HEK293T (cell line): ENCODE data around the gene LRSAM1.

Source experiments
- CTCF ChIA-PET: fragments of 350-600 bp; formaldehyde crosslinking; extraction: SDS; loops from one replicate; lab custom pipeline; 2021; ENCODE audit warnings: antibody characterized with exemption, inconsistent platforms; lab: Yijun Ruan, JAX
- POLR2A ChIA-PET: fragments of 350-600 bp; formaldehyde crosslinking; extraction: SDS; loops from one replicate; lab custom pipeline; 2020; ENCODE audit warnings: antibody characterized with exemption, inconsistent platforms; lab: Yijun Ruan, JAX
- DNase-seq: peaks from one replicate; pipeline ENCODE4 v3.0.0; 2012; ENCODE audit warnings: mixed read lengths; ENCODE audit errors: extremely low spot score
- ARNT ChIP-seq: fragments of 450-650 bp; IDR thresholded peaks from 2 replicates; pipeline ENCODE4 v1.6.1; 2017; ENCODE audit warnings: mild to moderate bottlenecking
- BHLHE40 ChIP-seq: fragments of 450-650 bp; IDR thresholded peaks from 2 replicates; pipeline ENCODE4 v1.6.1; 2016; ENCODE audit warnings: mild to moderate bottlenecking, moderate library complexity, borderline replicate concordance
- CTBP1 ChIP-seq: fragments of 450-650 bp; IDR thresholded peaks from 2 replicates; pipeline ENCODE4 v1.6.1; 2016; ENCODE audit warnings: borderline replicate concordance
- ELF4 ChIP-seq: fragments of 450-650 bp; IDR thresholded peaks from 2 replicates; pipeline ENCODE4 v1.6.1; 2017; ENCODE audit warnings: antibody characterized with exemption
- FOXA1 ChIP-seq: fragments of 450-650 bp; IDR thresholded peaks from 2 replicates; pipeline ENCODE4 v1.6.1; 2016; ENCODE audit warnings: mild to moderate bottlenecking
- FOXK2 ChIP-seq: fragments of 450-650 bp; IDR thresholded peaks from 2 replicates; pipeline ENCODE4 v1.6.1; 2016; ENCODE audit warnings: mild to moderate bottlenecking
- FOXM1 ChIP-seq: fragments of 450-650 bp; IDR thresholded peaks from 2 replicates; pipeline ENCODE4 v1.6.1; 2017; ENCODE audit warnings: mild to moderate bottlenecking, borderline replicate concordance
- HDGF ChIP-seq: fragments of 450-650 bp; IDR thresholded peaks from 2 replicates; pipeline ENCODE4 v1.6.1; 2017; ENCODE audit warnings: antibody characterized with exemption, borderline replicate concordance
- L3MBTL2 ChIP-seq: fragments of 450-650 bp; conservative IDR thresholded peaks from 2 replicates; pipeline ENCODE4 v1.6.1; 2016; ENCODE audit warnings: mild to moderate bottlenecking
- LEF1 ChIP-seq: fragments of 450-650 bp; IDR thresholded peaks from 2 replicates; pipeline ENCODE4 v1.6.1; 2017; ENCODE audit warnings: mild to moderate bottlenecking, borderline replicate concordance
- NFRKB ChIP-seq: fragments of 450-650 bp; IDR thresholded peaks from 2 replicates; pipeline ENCODE4 v1.6.1; 2016; ENCODE audit warnings: mild to moderate bottlenecking, moderate library complexity
- PKNOX1 ChIP-seq: fragments of 450-650 bp; IDR thresholded peaks from 2 replicates; pipeline ENCODE4 v1.6.1; 2016
- SP1 ChIP-seq: fragments of 450-650 bp; IDR thresholded peaks from 2 replicates; pipeline ENCODE4 v1.6.1; 2017
- SUZ12 ChIP-seq: fragments of 450-650 bp; IDR thresholded peaks from 2 replicates; pipeline ENCODE4 v1.6.1; 2016; ENCODE audit warnings: mild to moderate bottlenecking
- TARDBP ChIP-seq: fragments of 450-650 bp; IDR thresholded peaks from 2 replicates; pipeline ENCODE4 v1.6.1; 2016
- ZNF384 ChIP-seq: fragments of 450-650 bp; IDR thresholded peaks from 2 replicates; pipeline ENCODE4 v1.6.1; 2016

LRSAM1 gene

DNA sequence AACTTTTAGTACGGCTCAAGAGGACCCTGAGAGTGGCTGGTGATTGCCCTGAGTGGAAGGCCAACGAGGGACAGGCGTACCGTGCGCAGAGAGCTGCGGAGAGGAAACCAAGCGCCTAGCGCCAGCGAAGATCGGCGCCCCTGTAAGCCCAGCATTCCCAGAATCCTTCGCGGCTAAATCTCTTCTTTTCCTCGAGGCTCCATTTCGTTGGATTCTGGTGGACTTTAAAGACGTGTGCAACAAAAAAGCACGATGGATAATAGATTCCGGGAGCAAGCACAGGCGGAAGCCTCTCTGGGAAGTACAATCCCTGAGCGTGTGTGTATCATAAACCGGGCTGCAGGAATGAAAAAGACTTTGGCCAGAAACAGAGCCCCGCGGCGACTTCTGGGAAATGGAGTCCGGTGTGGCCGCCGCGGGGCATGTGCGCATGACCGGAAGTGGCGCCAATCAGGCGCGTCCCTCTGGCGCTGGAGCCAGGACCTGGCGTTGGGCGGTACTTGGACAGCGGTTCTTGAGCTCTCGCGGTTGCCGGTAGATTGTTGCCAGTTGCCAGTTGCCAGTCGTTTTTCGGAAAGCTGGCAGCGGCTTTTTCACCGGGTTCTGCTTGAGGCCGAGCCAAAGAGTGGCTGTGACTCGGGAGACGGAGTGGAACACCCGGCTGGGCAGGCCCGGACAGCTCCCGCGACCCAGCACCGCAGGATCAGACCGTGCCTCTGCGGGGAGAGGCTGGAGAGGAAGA lies 27.2 kb upstream of the LRSAM1 start, which contains the start of gene ZNF79:
Gene ZNF79, plus strand, starts transcription at position 449 of the 742 bp plus-strand sequence. CDS start 406 bp downstream, outside the sequence.
- POLR2A ChIA-PET, result interaction anchor here (0.7 to 2.7 kb wide), 20 partner anchors 8 to 171 kb away, joined by 3 to 18 read pairs (median 4); partner anchors contain the start of genes LRSAM1, RPL12 and SLC2A8
- TF ChIP-seq SP1, result no peak
- TF ChIP-seq ZNF384, result no peak
- no peak for TF ChIP-seq SUZ12
- no peak for TF ChIP-seq TARDBP
- TF ChIP-seq NFRKB, result no peak
- TF ChIP-seq ELF4, result peak; percentile 56
- peak; percentile 83 for TF ChIP-seq L3MBTL2
- TF ChIP-seq FOXA1, result no peak
- CTCF ChIA-PET, result interaction anchor here (0.6 kb wide), 1 partner anchor 25 kb away, joined by 3 read pairs; no protein-coding TSS in a partner anchor
- DNase-seq, result peak; percentile 96

DNA sequence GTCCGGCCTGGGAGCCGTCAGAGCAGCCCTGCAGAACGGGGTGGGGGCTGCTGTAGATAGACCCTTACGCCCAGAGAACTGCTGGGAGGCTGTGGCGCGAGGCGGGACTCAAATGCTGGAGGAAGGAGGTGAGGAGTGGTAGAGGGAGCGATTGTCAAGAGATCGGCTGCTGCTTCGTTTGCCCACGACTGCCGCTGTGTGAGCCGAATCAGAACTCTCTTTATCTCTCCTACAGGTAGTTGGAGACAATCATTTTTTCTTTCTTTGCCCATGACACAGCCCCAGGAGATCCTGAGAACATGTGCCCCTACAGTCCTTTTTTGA lies 26.7 kb upstream of the LRSAM1 start:
- DNase-seq, result no peak
- CTCF ChIA-PET, result no interaction called here

GRCh38 chr9:127426756-127427155 lies 24.6 kb upstream of the LRSAM1 start:
- ChIA-PET CTCF (no interaction called here), POLR2A (no interaction called here)
- TF ChIP-seq L3MBTL2 (no peak), FOXM1 (no peak), PKNOX1 (no peak), SP1 (no peak), TARDBP (no peak), HDGF (no peak), FOXA1 (no peak), BHLHE40 (no peak), SUZ12 (no peak), FOXK2 (no peak), ELF4 (no peak), ARNT (no peak), LEF1 (no peak), ZNF384 (no peak), NFRKB (no peak)
- no peak for DNase-seq

More for the DNA sequence above, 26.7 kb upstream of the LRSAM1 start:
- POLR2A ChIA-PET, result interaction anchor here (1.0 to 2.7 kb wide), 15 partner anchors 7 to 42 kb away, joined by 3 to 18 read pairs (median 5); partner anchors contain the start of genes LRSAM1, RPL12 and SLC2A8
- TF ChIP-seq SP1, result no peak
- no peak for TF ChIP-seq TARDBP
- no peak for TF ChIP-seq ELF4
- TF ChIP-seq L3MBTL2, result no peak
- TF ChIP-seq CTBP1, result no peak
- no peak for TF ChIP-seq SUZ12
- no peak for TF ChIP-seq PKNOX1
- no peak for TF ChIP-seq FOXK2
- no peak for TF ChIP-seq BHLHE40
- no peak for TF ChIP-seq FOXA1
- TF ChIP-seq ARNT, result no peak
- no peak for TF ChIP-seq NFRKB
- TF ChIP-seq LEF1, result no peak
- TF ChIP-seq FOXM1, result no peak
- TF ChIP-seq HDGF, result no peak

- ChIA-PET POLR2A (no interaction called here), CTCF (no interaction called here)
- DNase-seq, result no peak
- TF ChIP-seq ARNT, result no peak
- no peak for TF ChIP-seq BHLHE40
- TF ChIP-seq LEF1, result no peak
- no peak for TF ChIP-seq CTBP1
- TF ChIP-seq SP1, result no peak
- TF ChIP-seq ZNF384, result no peak
- no peak for TF ChIP-seq FOXK2
- no peak for TF ChIP-seq L3MBTL2
- TF ChIP-seq FOXM1, result no peak
- TF ChIP-seq HDGF, result no peak
Measured at GRCh38 chr9:127428348-127428747, 23.0 kb upstream of the LRSAM1 start.

- no peak for DNase-seq
- POLR2A ChIA-PET, result no interaction called here
- CTCF ChIA-PET, result interaction anchor here (0.8 kb wide), 1 partner anchor 13 kb away, joined by 3 read pairs; no protein-coding TSS in a partner anchor
- no peak for TF ChIP-seq ELF4
- TF ChIP-seq CTBP1, result no peak
- TF ChIP-seq TARDBP, result no peak
- TF ChIP-seq BHLHE40, result no peak
- no peak for TF ChIP-seq NFRKB
- no peak for TF ChIP-seq SUZ12
- TF ChIP-seq L3MBTL2, result no peak
- no peak for TF ChIP-seq ZNF384
- no peak for TF ChIP-seq FOXM1
- no peak for TF ChIP-seq LEF1
- no peak for TF ChIP-seq ARNT
- TF ChIP-seq HDGF, result no peak
- TF ChIP-seq FOXA1, result no peak
- no peak for TF ChIP-seq SP1
- no peak for TF ChIP-seq FOXK2
Measured at GRCh38 chr9:127430415-127430814, 20.9 kb upstream of the LRSAM1 start.

DNA sequence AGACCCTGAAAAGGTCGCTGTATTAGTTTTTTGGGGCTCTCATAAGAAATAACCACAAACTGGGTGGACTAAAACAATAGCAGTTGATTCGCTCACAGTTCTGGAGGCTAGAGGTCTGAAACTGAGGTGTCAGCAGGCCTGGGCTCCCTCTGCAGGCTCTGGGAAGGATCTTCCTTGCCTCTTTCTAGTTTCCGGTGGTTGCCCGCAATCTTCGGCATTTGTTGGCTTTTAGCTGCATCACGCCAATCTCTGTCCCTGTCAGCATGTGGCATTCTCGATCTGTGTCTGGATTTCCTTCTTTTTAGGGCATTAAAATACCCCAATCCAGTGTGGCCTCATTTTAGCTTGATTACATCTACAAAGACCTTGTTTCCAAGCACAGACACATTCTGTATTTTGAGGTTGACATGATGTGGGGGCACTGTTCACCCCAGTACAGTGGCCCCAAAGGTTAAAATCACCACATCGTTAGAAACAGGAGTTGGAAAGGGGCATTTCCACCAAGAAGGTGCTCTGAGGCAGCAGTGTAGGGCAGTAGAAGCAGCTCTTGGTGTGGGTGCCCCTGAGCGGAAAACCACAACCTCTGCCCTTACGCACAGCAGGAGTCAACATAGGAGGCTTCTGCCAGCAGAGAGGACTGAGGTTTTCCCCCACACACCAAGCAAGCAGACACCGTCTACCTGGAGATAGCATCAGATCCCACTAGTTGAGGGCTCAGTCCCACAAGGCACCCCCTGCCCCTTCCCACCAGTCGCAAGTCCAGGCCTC lies 13.6 kb upstream of the LRSAM1 start:
- ChIA-PET POLR2A (interaction anchor here (1.6 kb wide), 1 partner anchor 13 kb away, joined by 6 read pairs; the partner anchor contains the start of gene ZNF79), CTCF (no interaction called here)
- DNase-seq, result no peak
- no peak for TF ChIP-seq BHLHE40
- no peak for TF ChIP-seq TARDBP
- no peak for TF ChIP-seq HDGF
- no peak for TF ChIP-seq ELF4
- TF ChIP-seq CTBP1, result no peak
